H1 (cell line): ENCODE measurements around the gene CHD3. TPM values are rescaled to one million over a fixed set of nuclear protein-coding genes. Genes with fewer than 3 reads are reported as not detected.

ENCODE experiments used
- ASH2L ChIP-seq: fragments of 200-600, 300-600 bp; sonication (generic); IDR thresholded peaks from one replicate; pipeline ENCODE4 v1.7.1; 2017; ENCODE audit warnings: low read length
- JUN ChIP-seq: IDR thresholded peaks from 2 replicates; pipeline ENCODE4 v1.6.1; 2011; ENCODE audit warnings: low read depth, mild to moderate bottlenecking, improper control_type of control experiment, low read length
- KDM1A ChIP-seq: fragments of 200-600, 300-600 bp; sonication (generic); IDR thresholded peaks from 2 replicates; pipeline ENCODE4 v1.7.1; 2016; ENCODE audit warnings: mild to moderate bottlenecking, low read length, borderline replicate concordance
- MAX ChIP-seq: IDR thresholded peaks from 2 replicates; pipeline ENCODE4 v1.6.1; 2012; ENCODE audit warnings: inconsistent platforms
- NRF1 ChIP-seq: IDR thresholded peaks from 2 replicates; pipeline ENCODE4 v1.6.1; 2011; ENCODE audit warnings: mild to moderate bottlenecking, low read depth, low read length, improper control_type of control experiment
- SRF ChIP-seq: IDR thresholded peaks from 2 replicates; pipeline ENCODE4 v1.6.1; 2011; ENCODE audit warnings: mild to moderate bottlenecking, low read depth, low read length, moderate library complexity
- TCF12 ChIP-seq: IDR thresholded peaks from 2 replicates; pipeline ENCODE4 v1.6.1; 2011; ENCODE audit warnings: low read depth, mild to moderate bottlenecking, low read length
- polyA plus RNA-seq, 7 experiments: library from polyadenylated mRNA; depleted of rRNA in 3 of 7; stranded (reverse) in 5 of 7; unstranded in 2 of 7; fragments of >200 nt in 5 of 7; fragments of 200-250 nt in 2 of 7; gene quantifications; 1 replicate in 5 of 7; 2 replicates in 1 of 7; 4 replicates in 1 of 7; pipeline versions ENCODE4 v1.2.1 to v1.2.3, GENCODE V29; 2011 to 2013; ENCODE audit warnings: missing spikeins in 2 of 7, mixed read lengths in 2 of 7
- total RNA-seq: library from RNA; stranded (reverse); fragmentation: NEBNext Ultra II Directional; extraction: Animal tissue kit (Norgen Biotek cat#: 25700); gene quantifications from 2 replicates; pipeline ENCODE4 v1.2.1, GENCODE V29; 2021

Gene CHD3
- total and polyA plus RNA-seq, 2 of the 8 experiments (the other 6 are each of a cell fraction or from before 2014, with no cell fraction given): 12.3 to 12.9 TPM

- TF ChIP-seq MAX (peak; percentile 55; the same call in 1 of the 2 replicates), JUN (no peak), TCF12 (no peak), ASH2L (no peak), KDM1A (no peak), NRF1 (no peak), SRF (no peak)
- TF ChIP-seq, all 59 proteins: peak for 8
These were observed 35.5 kb upstream of the CHD3 start (continued) for GRCh38 chr17:7852919-7853690.
